Karpas-422 (cell line): ENCODE measurements around the gene TTC3. TPM values are rescaled to one million over a fixed set of nuclear protein-coding genes. Genes with fewer than 3 reads are reported as not detected.
"Not testable (repeated sequence)": the region's sequence is repeated elsewhere in the genome, so short reads cannot be mapped to it uniquely, and the experiment has no call there.

Source experiments
- DNase-seq: peaks from one replicate; pipeline ENCODE4 v3.0.0-alpha.2; 2015
- H2AFZ ChIP-seq: fragments of 200-600 bp; sonication (generic); 2 replicates; pipeline ENCODE4 v1.6.1; 2014; ENCODE audit warnings: antibody characterized with exemption, low read length, mixed read lengths
- H3K27ac ChIP-seq: fragments of 200-600 bp; sonication (generic); 2 replicates; pipeline ENCODE4 v1.5.1; 2014; ENCODE audit warnings: mild to moderate bottlenecking, low read length, moderate library complexity
- H3K27me3 ChIP-seq: fragments of 200-600 bp; sonication (generic); 2 replicates; pipeline ENCODE4 v1.6.1; 2014; ENCODE audit warnings: low read length, mixed read lengths
- H3K36me3 ChIP-seq: fragments of 200-600 bp; sonication (generic); 2 replicates; pipeline ENCODE4 v1.6.1; 2014; ENCODE audit warnings: low read length, mixed read lengths; ENCODE audit not compliant: insufficient read depth
- H3K4me1 ChIP-seq: fragments of 200-600 bp; sonication (generic); 2 replicates; pipeline ENCODE4 v1.6.1; 2014; ENCODE audit warnings: mild to moderate bottlenecking, low read length, mixed read lengths
- H3K4me2 ChIP-seq: fragments of 200-600 bp; sonication (generic); 2 replicates; pipeline ENCODE4 v1.6.1; 2014; ENCODE audit warnings: low read length, low read depth, mild to moderate bottlenecking; ENCODE audit not compliant: poor library complexity, severe bottlenecking
- H3K4me3 ChIP-seq: fragments of 200-600 bp; sonication (generic); 2 replicates; pipeline ENCODE4 v1.5.1; 2014; ENCODE audit warnings: mild to moderate bottlenecking, antibody characterized with exemption, low read length, mixed read lengths
- H3K79me2 ChIP-seq: fragments of 200-600 bp; sonication (generic); 2 replicates; pipeline ENCODE4 v1.6.1; 2014; ENCODE audit warnings: mild to moderate bottlenecking, low read length, mixed read lengths
- H3K9ac ChIP-seq: fragments of 200-600 bp; sonication (generic); 2 replicates; pipeline ENCODE4 v1.6.0; 2014; ENCODE audit warnings: low read length
- H3K9me2 ChIP-seq: fragments of 200-600 bp; sonication (generic), shearing (Covaris generic); replicated peaks from 2 replicates; pipeline ENCODE4 v1.6.0; 2014; ENCODE audit warnings: mild to moderate bottlenecking, low read length, moderate library complexity; ENCODE audit not compliant: insufficient read depth
- H3K9me3 ChIP-seq: fragments of 300-700, 200-600 bp; sonication (generic); 2 replicates; pipeline ENCODE4 v1.6.1; 2014; ENCODE audit warnings: low read length, mixed read lengths
- H4K20me1 ChIP-seq: fragments of 200-600 bp; sonication (generic); 2 replicates; pipeline ENCODE4 v1.6.1; 2014; ENCODE audit warnings: mild to moderate bottlenecking, antibody characterized with exemption, low read length, low read depth; ENCODE audit not compliant: insufficient read depth
- total RNA-seq: library from RNA; depleted of rRNA; stranded (reverse); fragments of >200 nt; shearing (Covaris generic); gene quantifications from 2 replicates; pipeline ENCODE4 v1.2.3, GENCODE V29; 2014; ENCODE audit warnings: low replicate concordance

Gene TTC3
- total RNA-seq, 1 experiment from 2014 or later: 204 TPM

- peaks cover 6% of the 10 kb centered on the region; the same call in 1 of the 2 replicates for H3K79me2 ChIP-seq
- no peak for DNase-seq
- no peak overlapping the region for H3K4me3 ChIP-seq
- H3K9me3 ChIP-seq: no peaks in the 10 kb centered on the region
- no peaks in the 10 kb centered on the region for H3K4me1 ChIP-seq
- no peak overlapping the region for H3K9ac ChIP-seq
- H3K27me3 ChIP-seq: no peaks in the 10 kb centered on the region
- no peaks in the 10 kb centered on the region for H4K20me1 ChIP-seq
- H3K27ac ChIP-seq: no peak overlapping the region
- H2AFZ ChIP-seq: no peak overlapping the region
- no peak overlapping the region for H3K4me2 ChIP-seq
- H3K9me2 ChIP-seq: no peaks in the 10 kb centered on the region
- H3K36me3 ChIP-seq: peaks cover 49% of the 10 kb centered on the region
These were observed 55.0 kb downstream of the TTC3 start for GRCh38 chr21:37128076-37128475.

GRCh38 chr21:37130971-37131370 is 57.9 kb downstream of the TTC3 start:
- Histone ChIP-seq H3K27me3 (no peaks in the 10 kb centered on the region), H3K9ac (no peak overlapping the region), H4K20me1 (no peaks in the 10 kb centered on the region), H3K36me3 (peaks cover 54% of the 10 kb centered on the region), H3K4me1 (no peaks in the 10 kb centered on the region), H3K27ac (no peak overlapping the region), H3K79me2 (peaks cover 3% of the 10 kb centered on the region; the same call in 1 of the 2 replicates), H3K4me3 (no peak overlapping the region), H2AFZ (no peak overlapping the region), H3K4me2 (no peak overlapping the region), H3K9me2 (no peaks in the 10 kb centered on the region), H3K9me3 (no peaks in the 10 kb centered on the region)
- DNase-seq: no peak

- no peaks in the 10 kb centered on the region for H4K20me1 ChIP-seq
- no peak for DNase-seq
- no peaks in the 10 kb centered on the region for H3K9me2 ChIP-seq
- peaks cover 64% of the 10 kb centered on the region for H3K36me3 ChIP-seq
- no peaks in the 10 kb centered on the region for H3K27me3 ChIP-seq
- no peaks in the 10 kb centered on the region for H3K4me1 ChIP-seq
- H3K9me3 ChIP-seq: no peaks in the 10 kb centered on the region
- no peak overlapping the region for H2AFZ ChIP-seq
- no peak overlapping the region for H3K4me2 ChIP-seq
- no peak overlapping the region for H3K9ac ChIP-seq
- no peak overlapping the region for H3K27ac ChIP-seq
- no peak overlapping the region for H3K4me3 ChIP-seq
- 0 out of 2 replicates have a peak, but pooled peaks cover 11% of the 10 kb centered on the region for H3K79me2 ChIP-seq
These were observed 63.2 kb downstream of the TTC3 start for GRCh38 chr21:37136261-37136660.

GRCh38 chr21:37136744-37137143 is 63.7 kb downstream of the TTC3 start:
- H3K9me2 ChIP-seq: no peaks in the 10 kb centered on the region
- H3K27ac ChIP-seq: no peak overlapping the region
- H3K9me3 ChIP-seq: no peaks in the 10 kb centered on the region
- H3K9ac ChIP-seq: no peak overlapping the region
- DNase-seq: no peak
- H4K20me1 ChIP-seq: no peaks in the 10 kb centered on the region
- no peaks in the 10 kb centered on the region for H3K4me1 ChIP-seq
- no peak overlapping the region for H3K4me2 ChIP-seq
- H3K4me3 ChIP-seq: no peak overlapping the region
- H3K27me3 ChIP-seq: no peaks in the 10 kb centered on the region
- H2AFZ ChIP-seq: no peak overlapping the region
- H3K36me3 ChIP-seq: peaks cover 61% of the 10 kb centered on the region
- H3K79me2 ChIP-seq: 0 out of 2 replicates have a peak, but pooled peaks cover 11% of the 10 kb centered on the region

GRCh38 chr21:37139154-37139553 is 66.1 kb downstream of the TTC3 start:
- Histone ChIP-seq H3K79me2 (0 out of 2 replicates have a peak, but pooled peaks cover 11% of the 10 kb centered on the region), H3K9me2 (no peaks in the 10 kb centered on the region), H3K27ac (no peak overlapping the region), H2AFZ (no peak overlapping the region), H3K9me3 (no peaks in the 10 kb centered on the region), H3K36me3 (peaks cover 58% of the 10 kb centered on the region), H3K27me3 (no peaks in the 10 kb centered on the region), H3K9ac (no peak overlapping the region), H3K4me3 (no peak overlapping the region), H3K4me2 (no peak overlapping the region), H3K4me1 (no peaks in the 10 kb centered on the region), H4K20me1 (no peaks in the 10 kb centered on the region)
- no peak for DNase-seq

- Histone ChIP-seq H4K20me1 (no peaks in the 10 kb centered on the region), H3K9me3 (no peaks in the 10 kb centered on the region), H3K27me3 (no peaks in the 10 kb centered on the region), H3K9ac (no peak overlapping the region), H2AFZ (no peak overlapping the region), H3K4me3 (no peak overlapping the region), H3K4me1 (no peaks in the 10 kb centered on the region), H3K27ac (no peak overlapping the region), H3K4me2 (no peak overlapping the region), H3K36me3 (peaks cover 59% of the 10 kb centered on the region), H3K79me2 (0 out of 2 replicates have a peak, but pooled peaks cover 11% of the 10 kb centered on the region), H3K9me2 (no peaks in the 10 kb centered on the region)
- DNase-seq: no peak
These were observed 66.8 kb downstream of the TTC3 start for GRCh38 chr21:37139902-37140301.

GRCh38 chr21:37143392-37143791 is 70.3 kb downstream of the TTC3 start:
- H3K27me3 ChIP-seq, H3K9me2 ChIP-seq, H3K79me2 ChIP-seq, H2AFZ ChIP-seq, H3K4me1 ChIP-seq, H3K9ac ChIP-seq, DNase-seq, H3K4me3 ChIP-seq, H3K4me2 ChIP-seq, H3K27ac ChIP-seq, H4K20me1 ChIP-seq, H3K9me3 ChIP-seq: not testable (repeated sequence)
- H3K36me3 ChIP-seq: peaks cover 41% of the 10 kb centered on the region

GRCh38 chr21:37145635-37146111 is 72.6 kb downstream of the TTC3 start:
- Histone ChIP-seq H3K27me3 (no peaks in the 10 kb centered on the region), H3K36me3 (peaks cover 44% of the 10 kb centered on the region; the same call in 1 of the 2 replicates), H4K20me1 (no peaks in the 10 kb centered on the region), H3K27ac (no peak overlapping the region), H3K4me2 (no peak overlapping the region), H3K9me2 (no peaks in the 10 kb centered on the region), H3K9me3 (no peaks in the 10 kb centered on the region), H3K79me2 (no peaks in the 10 kb centered on the region), H3K9ac (no peak overlapping the region), H3K4me3 (no peak overlapping the region), H2AFZ (no peak overlapping the region), H3K4me1 (no peaks in the 10 kb centered on the region)
- no peak for DNase-seq
